ENCODE measurements around the gene CCDC107. TPM values are rescaled to one million over a fixed set of nuclear protein-coding genes. Genes with fewer than 3 reads are reported as not detected.

Gene CCDC107
- total RNA-seq, 1 donor from 2014 or later: 17.2 TPM

DNA sequence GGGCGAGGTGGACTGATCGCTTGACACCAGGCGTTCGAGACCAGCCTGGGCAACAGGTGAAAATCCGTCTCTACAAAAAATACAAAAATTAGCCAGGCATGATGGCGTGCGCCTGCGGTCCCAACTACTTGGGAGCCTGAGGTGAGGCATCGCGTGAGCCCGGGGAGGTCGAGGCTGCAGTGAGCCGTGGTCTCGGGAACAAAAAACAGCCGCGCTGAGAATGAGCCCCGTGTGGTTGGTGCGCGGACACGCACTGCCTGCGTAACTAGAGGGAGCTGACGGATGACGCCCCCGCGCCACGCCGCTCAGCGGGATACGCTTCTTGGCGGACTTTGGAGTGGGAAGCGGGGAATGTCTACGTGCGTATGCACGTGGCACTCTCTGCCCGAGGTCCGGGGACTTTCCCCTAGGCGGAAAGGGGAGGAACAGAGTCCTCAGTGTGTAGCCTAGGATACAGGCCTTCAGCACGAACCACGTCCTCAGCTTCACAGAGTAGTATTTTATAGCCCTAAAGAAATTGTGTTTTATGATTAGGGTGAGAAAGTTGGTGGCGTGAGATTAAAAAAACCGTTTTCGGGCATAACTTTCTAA lies 451 bp upstream of the CCDC107 start, which contains the start of gene RMRP:
Gene RMRP (minus strand): TSS at position 474 of the 591 bp plus-strand sequence.
- peak within 1 kb of the TSS; percentile 84 to 97 for H3K4me3 ChIP-seq
- peaks cover 18% of the 10 kb centered on the region for H3K4me1 ChIP-seq
- intact Hi-C loops (cut with DNase I): loop anchor here (2.0 to 10.0 kb wide), 3 partner anchors 35 to 157 kb away; partner anchors contain the start of genes HINT2 and SPAG8
- H3K36me3 ChIP-seq: peaks cover 0 to 11% of the 10 kb centered on the region in 2 donors
- no peaks in the 10 kb centered on the region for H3K9me3 ChIP-seq
- TF ChIP-seq POLR2AphosphoS5 (IDR thresholded peaks at IDR 0.05; ENCODE audit: insufficient read depth in 1 of 2, low read depth in 1 of 2) (peak; percentile 85 to 94), POLR2A (IDR thresholded peaks at IDR 0.05) (peak in 1 of 2 donors; percentile 59)
- TF ChIP-seq, protein P1, sequence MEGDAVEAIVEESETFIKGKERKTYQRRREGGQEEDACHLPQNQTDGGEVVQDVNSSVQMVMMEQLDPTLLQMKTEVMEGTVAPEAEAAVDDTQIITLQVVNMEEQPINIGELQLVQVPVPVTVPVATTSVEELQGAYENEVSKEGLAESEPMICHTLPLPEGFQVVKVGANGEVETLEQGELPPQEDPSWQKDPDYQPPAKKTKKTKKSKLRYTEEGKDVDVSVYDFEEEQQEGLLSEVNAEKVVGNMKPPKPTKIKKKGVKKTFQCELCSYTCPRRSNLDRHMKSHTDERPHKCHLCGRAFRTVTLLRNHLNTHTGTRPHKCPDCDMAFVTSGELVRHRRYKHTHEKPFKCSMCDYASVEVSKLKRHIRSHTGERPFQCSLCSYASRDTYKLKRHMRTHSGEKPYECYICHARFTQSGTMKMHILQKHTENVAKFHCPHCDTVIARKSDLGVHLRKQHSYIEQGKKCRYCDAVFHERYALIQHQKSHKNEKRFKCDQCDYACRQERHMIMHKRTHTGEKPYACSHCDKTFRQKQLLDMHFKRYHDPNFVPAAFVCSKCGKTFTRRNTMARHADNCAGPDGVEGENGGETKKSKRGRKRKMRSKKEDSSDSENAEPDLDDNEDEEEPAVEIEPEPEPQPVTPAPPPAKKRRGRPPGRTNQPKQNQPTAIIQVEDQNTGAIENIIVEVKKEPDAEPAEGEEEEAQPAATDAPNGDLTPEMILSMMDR (IDR thresholded peaks at IDR 0.05): peak in 2 of 3 experiments; percentile 3 to 43
- DNase-seq (ENCODE audit: extremely low spot score in 2 of 2): peak in 1 of 2 donors; percentile 99
- no peaks in the 10 kb centered on the region for H3K27me3 ChIP-seq
- peak within 1 kb of the TSS; percentile 96 for H3K27ac ChIP-seq

DNA sequence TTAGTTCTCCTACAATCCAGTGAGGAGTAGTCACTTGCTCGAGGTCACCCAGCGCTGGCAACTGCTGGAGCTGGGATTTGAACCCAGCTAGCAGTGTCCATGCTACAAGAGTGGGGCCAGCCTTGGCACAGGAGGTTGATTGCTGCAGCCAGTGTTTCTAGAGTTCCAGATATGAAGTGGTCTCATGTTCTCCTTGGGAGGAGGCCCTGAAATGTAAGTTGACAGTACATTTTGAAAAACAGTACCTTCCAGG lies 802 bp downstream of the CCDC107 start:
- Histone ChIP-seq H3K9me3 (no peaks in the 10 kb centered on the region), H3K27ac (peak overlapping the region; percentile 96), H3K4me3 (peak overlapping the region; percentile 84 to 97), H3K27me3 (no peaks in the 10 kb centered on the region), H3K4me1 (peaks cover 18% of the 10 kb centered on the region), H3K36me3 (peaks cover 0 to 11% of the 10 kb centered on the region in 2 donors)
- no peak for DNase-seq (ENCODE audit: extremely low spot score in 2 of 2)
- no peak for TF ChIP-seq POLR2A (IDR thresholded peaks at IDR 0.05)
- no peak for TF ChIP-seq POLR2AphosphoS5 (IDR thresholded peaks at IDR 0.05; ENCODE audit: insufficient read depth in 1 of 2, low read depth in 1 of 2)
- TF ChIP-seq, protein P1 (IDR thresholded peaks at IDR 0.05): no peak
- intact Hi-C loops (cut with DNase I): loop anchor here (2.0 to 10.0 kb wide), 3 partner anchors 33 to 156 kb away; partner anchors contain the start of genes HINT2 and SPAG8

DNA sequence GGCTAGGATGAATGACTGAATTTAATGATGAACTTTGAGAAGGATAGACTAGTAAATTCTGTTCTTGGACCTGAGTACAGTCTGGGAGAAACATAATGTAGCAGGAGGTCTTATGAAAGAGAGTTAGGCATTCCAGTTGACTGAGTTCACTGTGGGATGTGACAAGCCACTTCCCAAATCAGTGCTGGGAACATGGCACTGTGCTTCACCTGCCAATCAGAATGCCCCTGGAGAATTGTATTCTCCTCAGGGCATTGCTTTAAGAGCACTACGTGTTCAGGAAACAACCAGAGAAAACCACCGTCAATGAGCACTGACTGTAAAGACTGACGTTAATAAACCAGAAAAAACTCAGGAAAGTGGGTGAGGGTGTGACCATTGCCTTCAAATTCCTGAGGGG lies 1.2 kb downstream of the CCDC107 start:
- no peaks in the 10 kb centered on the region for H3K9me3 ChIP-seq
- peak overlapping the region; percentile 84 to 97 for H3K4me3 ChIP-seq
- intact Hi-C loops (cut with DNase I): loop anchor here (2.0 to 10.0 kb wide), 3 partner anchors 33 to 155 kb away; partner anchors contain the start of genes HINT2 and SPAG8
- peak overlapping the region; percentile 96 for H3K27ac ChIP-seq
- TF ChIP-seq, protein P1 (IDR thresholded peaks at IDR 0.05): no peak
- TF ChIP-seq POLR2AphosphoS5 (IDR thresholded peaks at IDR 0.05; ENCODE audit: insufficient read depth in 1 of 2, low read depth in 1 of 2): peak in 1 of 2 donors; percentile 25
- TF ChIP-seq POLR2A (IDR thresholded peaks at IDR 0.05): no peak
- no peaks in the 10 kb centered on the region for H3K27me3 ChIP-seq
- H3K36me3 ChIP-seq: peaks cover 0 to 11% of the 10 kb centered on the region in 2 donors
- peaks cover 22% of the 10 kb centered on the region for H3K4me1 ChIP-seq
- no peak for DNase-seq (ENCODE audit: extremely low spot score in 2 of 2)

DNA sequence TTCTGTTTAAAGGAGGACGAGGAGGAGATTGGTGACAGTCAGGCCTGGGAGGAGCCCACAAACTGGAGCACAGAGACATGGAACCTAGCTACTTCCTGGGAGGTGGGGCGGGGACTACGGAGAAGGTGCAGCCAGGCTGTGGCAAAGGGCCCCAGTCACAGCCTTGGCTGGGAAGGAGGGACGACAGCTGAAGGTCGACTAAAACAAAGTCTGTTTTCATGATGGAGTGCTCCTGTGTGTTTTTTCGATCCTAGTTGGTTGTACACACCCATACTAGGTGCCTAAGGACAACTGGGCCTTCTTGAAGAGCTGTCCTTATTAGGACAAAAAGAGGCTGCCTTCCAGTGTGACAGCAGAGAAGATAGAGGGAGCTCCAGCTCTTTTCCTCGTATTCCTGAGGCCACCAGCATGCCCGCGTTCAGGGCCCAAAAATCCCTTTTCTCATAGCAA lies 2.9 kb downstream of the CCDC107 start:
- peak overlapping the region; percentile 96 for H3K27ac ChIP-seq
- H3K4me1 ChIP-seq: peaks cover 36% of the 10 kb centered on the region
- DNase-seq (ENCODE audit: extremely low spot score in 2 of 2): no peak
- H3K9me3 ChIP-seq: no peaks in the 10 kb centered on the region
- TF ChIP-seq POLR2AphosphoS5 (IDR thresholded peaks at IDR 0.05; ENCODE audit: insufficient read depth in 1 of 2, low read depth in 1 of 2): peak in 1 of 2 donors; percentile 17
- no peak for TF ChIP-seq POLR2A (IDR thresholded peaks at IDR 0.05)
- TF ChIP-seq, protein P1 (IDR thresholded peaks at IDR 0.05): no peak
- intact Hi-C loops (cut with DNase I): no loop called here
- H3K36me3 ChIP-seq: peaks cover 0 to 11% of the 10 kb centered on the region in 2 donors
- no peaks in the 10 kb centered on the region for H3K27me3 ChIP-seq
- no peak overlapping the region for H3K4me3 ChIP-seq

DNA sequence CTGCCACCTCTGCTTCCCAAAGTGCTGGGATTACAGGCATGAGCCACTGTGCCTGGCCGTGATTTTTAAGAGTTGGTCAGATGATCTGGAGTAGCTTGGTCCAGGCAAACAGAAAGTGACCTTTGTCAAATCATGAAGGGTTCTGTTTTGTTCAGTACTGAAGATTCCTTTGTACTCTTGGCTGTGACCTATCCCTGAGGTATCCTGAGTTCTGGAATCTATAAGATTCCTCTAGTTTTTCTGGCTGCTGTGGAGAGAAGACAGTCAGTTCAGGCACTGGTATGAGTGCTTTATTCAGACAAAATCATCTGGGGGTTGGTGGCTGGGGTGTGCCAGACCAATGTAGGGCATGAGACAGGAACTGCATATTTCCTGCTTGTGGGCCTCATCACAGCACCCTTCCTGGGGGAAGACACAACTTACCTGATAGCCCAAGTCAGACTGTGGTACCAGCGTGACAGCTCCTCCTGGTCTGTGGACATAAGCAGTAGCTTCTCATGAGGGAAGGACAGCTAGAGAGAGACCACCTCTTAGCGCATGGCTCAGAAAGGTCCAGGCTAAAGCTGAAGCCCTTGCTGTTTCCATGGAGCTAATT lies 3.8 kb downstream of the CCDC107 start:
- intact Hi-C loops (cut with DNase I): no loop called here
- no peak for DNase-seq (ENCODE audit: extremely low spot score in 2 of 2)
- no peak overlapping the region for H3K4me3 ChIP-seq
- peaks cover 0 to 11% of the 10 kb centered on the region in 2 donors for H3K36me3 ChIP-seq
- TF ChIP-seq POLR2AphosphoS5 (IDR thresholded peaks at IDR 0.05; ENCODE audit: insufficient read depth in 1 of 2, low read depth in 1 of 2) (no peak), POLR2A (IDR thresholded peaks at IDR 0.05) (no peak)
- TF ChIP-seq, protein P1 (IDR thresholded peaks at IDR 0.05): no peak
- no peaks in the 10 kb centered on the region for H3K9me3 ChIP-seq
- H3K27me3 ChIP-seq: no peaks in the 10 kb centered on the region
- peak overlapping the region; percentile 96 for H3K27ac ChIP-seq
- H3K4me1 ChIP-seq: peaks cover 36% of the 10 kb centered on the region
